K562 (cell line): ENCODE data around the gene SEMA4F. TPM values are rescaled to one million over a fixed set of nuclear protein-coding genes. Genes with fewer than 3 reads are reported as not detected.

ENCODE experiments used
- ATF3 ChIP-seq, 2 experiments: fragments of 450-650 bp in 1 of 2; sonication (generic) in 1 of 2; formaldehyde crosslinking in 1 of 2; IDR thresholded peaks in 1 of 2; conservative IDR thresholded peaks in 1 of 2; 2 replicates each; pipeline versions ENCODE4 v1.6.1 to v1.8.1; 2016 to 2023; ENCODE audit warnings: mild to moderate bottlenecking in 2 of 2, moderate library complexity in 2 of 2, inconsistent platforms in 1 of 2, missing genetic modification reagents in 1 of 2
- CBX8 ChIP-seq: fragments of 200-600 bp; sonication (generic); IDR thresholded peaks from 2 replicates; pipeline ENCODE4 v1.6.1; 2012; ENCODE audit warnings: borderline replicate concordance, mixed run types, low read depth, mild to moderate bottlenecking, moderate library complexity, mixed read lengths, low read length, control low read depth, inconsistent platforms; ENCODE audit not compliant: poor library complexity, severe bottlenecking; ENCODE audit errors: extremely low read depth
- CHD1 ChIP-seq: fragments of 200-600 bp; sonication (generic); IDR thresholded peaks from one replicate; pipeline ENCODE4 v1.6.1; 2012; ENCODE audit warnings: mild to moderate bottlenecking, moderate library complexity, low read length, inconsistent platforms
- CREB1 ChIP-seq, 2 experiments: sonication (generic) in 1 of 2; formaldehyde crosslinking in 1 of 2; IDR thresholded peaks; 2 replicates each; pipeline versions ENCODE4 v1.6.1 to v1.8.0; 2012 to 2022; ENCODE audit warnings: inconsistent platforms in 1 of 2, mild to moderate bottlenecking in 1 of 2, missing genetic modification reagents in 1 of 2, moderate library complexity in 1 of 2
- EP400 ChIP-seq: fragments of 450-650 bp; IDR thresholded peaks from 2 replicates; pipeline ENCODE4 v1.6.1; 2017; ENCODE audit warnings: antibody characterized with exemption, mild to moderate bottlenecking, moderate library complexity
- FOXJ2 ChIP-seq: fragments of 200-800 bp; sonication (Bioruptor generic); IDR thresholded peaks from 2 replicates; pipeline ENCODE4 v1.6.1; 2016; ENCODE audit warnings: missing genetic modification characterization, missing compliant biosample characterization
- HDAC6 ChIP-seq: IDR thresholded peaks from 2 replicates; pipeline ENCODE4 v1.6.1; 2012; ENCODE audit warnings: low read depth, mild to moderate bottlenecking, control low read depth, inconsistent platforms, low read length, moderate library complexity
- HOMEZ ChIP-seq: fragments of 250-450 bp; sonication (Bioruptor Pico); IDR thresholded peaks from 2 replicates; pipeline ENCODE4 v1.4.0; 2020; ENCODE audit warnings: mild to moderate bottlenecking, moderate library complexity
- LEF1 ChIP-seq: fragments of 450-650 bp; IDR thresholded peaks from 2 replicates; pipeline ENCODE4 v1.6.1; 2016; ENCODE audit warnings: mild to moderate bottlenecking
- NCOA6 ChIP-seq: fragments of 450-650 bp; IDR thresholded peaks from 2 replicates; pipeline ENCODE4 v1.6.1; 2017; ENCODE audit warnings: mild to moderate bottlenecking
- NFRKB ChIP-seq: fragments of 450-650 bp; IDR thresholded peaks from 2 replicates; pipeline ENCODE4 v1.6.1; 2016; ENCODE audit warnings: low read depth
- RCOR1 ChIP-seq, 2 experiments: IDR thresholded peaks; 2 replicates each; pipeline ENCODE4 v1.6.1; 2012; ENCODE audit warnings: low read depth in 2 of 2, low read length in 2 of 2, borderline replicate concordance in 1 of 2, improper control_type of control experiment in 1 of 2
- SIX5 ChIP-seq, 2 experiments: IDR thresholded peaks; 2 replicates each; pipeline ENCODE4 v1.6.1; 2011; ENCODE audit warnings: low read length in 2 of 2, borderline replicate concordance in 1 of 2, low read depth in 1 of 2, mild to moderate bottlenecking in 1 of 2, moderate library complexity in 1 of 2; ENCODE audit not compliant: insufficient read depth in 1 of 2
- SMAD3 ChIP-seq: fragments of 450-650 bp; formaldehyde crosslinking; conservative IDR thresholded peaks from 2 replicates; pipeline ENCODE4 v1.4.0; 2020; ENCODE audit warnings: mild to moderate bottlenecking
- SRSF9 ChIP-seq: fragments of 200-400 bp; formaldehyde crosslinking; IDR thresholded peaks from 2 replicates; pipeline ENCODE4 v1.6.1; 2017; ENCODE audit warnings: low read depth, low read length, borderline replicate concordance
- TARDBP ChIP-seq: fragments of 450-650 bp; IDR thresholded peaks from 2 replicates; pipeline ENCODE4 v1.6.1; 2016
- TGIF2 ChIP-seq: sonication (generic); formaldehyde crosslinking; IDR thresholded peaks from 2 replicates; pipeline ENCODE4 v1.8.1; 2022; ENCODE audit warnings: mild to moderate bottlenecking, missing genetic modification reagents, moderate library complexity
- ZEB2 ChIP-seq: fragments of 450-650 bp; IDR thresholded peaks from 2 replicates; pipeline ENCODE4 v1.6.1; 2016
- ZFP1 ChIP-seq: fragments of 450-650 bp; formaldehyde crosslinking; IDR thresholded peaks from 2 replicates; pipeline ENCODE4 v1.4.0; 2020; ENCODE audit warnings: mild to moderate bottlenecking, mixed read lengths
- ZKSCAN1 ChIP-seq: fragments of 150-350 bp; IDR thresholded peaks from 2 replicates; pipeline ENCODE4 v1.6.1; 2016; ENCODE audit warnings: low read depth, low read length
- ZNF12 ChIP-seq: sonication (generic); formaldehyde crosslinking; IDR thresholded peaks from 2 replicates; pipeline ENCODE4 v1.4.0; 2020; ENCODE audit warnings: mild to moderate bottlenecking, missing genetic modification reagents
- ZNF511 ChIP-seq: sonication (generic); formaldehyde crosslinking; IDR thresholded peaks from 2 replicates; pipeline ENCODE4 v1.8.0; 2022; ENCODE audit warnings: mild to moderate bottlenecking, missing genetic modification reagents
- ZNF740 ChIP-seq, 3 experiments: fragments of 200-800 bp in 1 of 3; sonication (Bioruptor generic) in 1 of 3; sonication (generic) in 1 of 3; formaldehyde crosslinking in 1 of 3; IDR thresholded peaks; 2 replicates each; pipeline versions ENCODE4 v1.6.1 to v1.8.0; 2016 to 2022; ENCODE audit warnings: mild to moderate bottlenecking in 2 of 3, missing compliant biosample characterization in 2 of 3, missing genetic modification characterization in 2 of 3, missing genetic modification reagents in 1 of 3
- polyA plus RNA-seq, 8 experiments: library from polyadenylated mRNA; depleted of rRNA in 4 of 8; stranded (reverse) in 5 of 8; unstranded in 3 of 8; fragments of >200 nt; fragmentation: Nextera tagmentation in 2 of 8; fragmentation: Illumina TruSeq in 1 of 8; extraction: Ambion mirVana in 2 of 8; extraction: Trizol in 1 of 8; gene quantifications; 2 replicates each; pipeline versions ENCODE4 v1.2.1 to v1.2.3, GENCODE V29; 2011 to 2014; ENCODE audit warnings: inconsistent platforms in 1 of 8, missing spikeins in 1 of 8
- total RNA-seq, 7 experiments: library from RNA; depleted of rRNA in 6 of 7; stranded (reverse); fragments of >200 nt in 6 of 7; fragmentation: Illumina TruSeq in 2 of 7; extraction: Trizol in 2 of 7; gene quantifications; 2 replicates each; pipeline versions ENCODE4 v1.2.1 to v1.2.3, GENCODE V29; 2011 to 2021; ENCODE audit warnings: low replicate concordance in 1 of 7

The SEMA4F gene
- total and polyA plus RNA-seq, 9 of the 15 experiments (the other 6 are each of a cell fraction or from before 2014, with no cell fraction given): 0.08 to 1.6 (median 0.33) TPM

- TF ChIP-seq ZNF740 (CRISPR knock-in tag; IDR thresholded peaks at IDR 0.05) (no peak), ZNF740 (tag; IDR thresholded peaks at IDR 0.05) (peak in 1 of 2 experiments; percentile 67; a peak in 2 of 4 replicates), TARDBP (no peak), ATF3 (IDR thresholded peaks at IDR 0.05) (peak; percentile 97), ATF3 (CRISPR knock-in tag; conservative IDR thresholded peaks at IDR 0.05) (no peak), TGIF2 (no peak), ZNF511 (no peak), EP400 (peak; percentile 63), SRSF9 (no peak), FOXJ2 (0 out of 2 replicates have a peak, but pooled peaks have one; percentile 67), LEF1 (peak; percentile 34; the same call in 1 of the 2 replicates), SIX5 (IDR thresholded peaks at IDR 0.05; ENCODE audit: borderline replicate concordance in 1 of 2, insufficient read depth in 1 of 2, low read depth in 1 of 2, low read length in 2 of 2) (no peak), SMAD3 (CRISPR knock-in tag) (peak; percentile 23; the same call in 1 of the 2 replicates), HOMEZ (CRISPR knock-in tag) (no peak), NFRKB (peak; percentile 71; the same call in 1 of the 2 replicates), NCOA6 (no peak), ZKSCAN1 (no peak), CREB1 (IDR thresholded peaks at IDR 0.05) (no peak), CREB1 (CRISPR knock-in tag; IDR thresholded peaks at IDR 0.05) (no peak), ZNF12 (no peak), CBX8 (no peak), ZEB2 (peak; percentile 10; the same call in 1 of the 2 replicates), HDAC6 (no peak), CHD1 (no peak), RCOR1 (IDR thresholded peaks at IDR 0.05; ENCODE audit: borderline replicate concordance in 1 of 2, low read depth in 2 of 2, low read length in 2 of 2) (0 out of 4 replicates have a peak, but pooled peaks of 1 of the 2 experiments have one; percentile 6), ZFP1 (CRISPR knock-in tag) (no peak)
Measured at GRCh38 chr2:74625658-74626425, 28.2 kb upstream of the SEMA4F start (continued).
